Activated T-cell treated with anti-CD3 and anti-CD28 coated beads, Interleukin-2, amount 50 U/mL, for 24 hours (primary cell): ENCODE data around the gene PPP1R3A.

Experiments
- DNase-seq: peaks from one replicate; pipeline ENCODE4 v3.0.0-alpha.2; 2020
- H3K27ac Mint-ChIP-seq: 2 replicates; pipeline ENCODE4 v1.8.0; 2020; ENCODE audit warnings: mild to moderate bottlenecking, mixed read lengths
- H3K27me3 Mint-ChIP-seq: 2 replicates; pipeline ENCODE4 v1.8.0; 2020; ENCODE audit warnings: mixed read lengths
- H3K36me3 Mint-ChIP-seq: 2 replicates; pipeline ENCODE4 v1.8.0; 2020; ENCODE audit warnings: low read depth, mixed read lengths
- H3K4me1 Mint-ChIP-seq: 2 replicates; pipeline ENCODE4 v1.8.0; 2020; ENCODE audit warnings: low read depth, mixed read lengths
- H3K4me3 Mint-ChIP-seq: 2 replicates; pipeline ENCODE4 v1.8.0; 2020; ENCODE audit warnings: mild to moderate bottlenecking, moderate library complexity, mixed read lengths
- H3K9me3 Mint-ChIP-seq: 2 replicates; pipeline ENCODE4 v1.8.0; 2020; ENCODE audit warnings: mixed read lengths

Gene PPP1R3A

DNA sequence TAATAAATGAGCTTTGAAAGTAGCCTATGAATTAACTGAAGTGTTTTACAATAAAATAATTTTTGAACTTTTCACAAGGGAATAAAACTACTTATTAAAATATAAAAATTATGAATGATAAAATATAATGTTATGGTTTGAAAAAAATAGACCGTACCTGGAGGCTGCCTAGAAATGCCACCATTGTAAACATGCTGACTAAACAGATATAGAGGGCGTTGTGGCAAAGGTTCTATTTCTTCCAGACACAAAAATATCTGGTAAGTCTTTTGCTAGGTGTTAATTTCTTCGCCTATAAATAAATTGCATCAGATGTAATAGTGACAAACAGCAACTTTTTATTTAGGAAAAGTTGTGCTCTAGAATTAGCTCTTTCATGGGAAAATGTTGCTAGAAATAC, 11.2 kb downstream of the PPP1R3A start:
- no peaks in the 10 kb centered on the region for H3K9me3 Mint-ChIP-seq
- H3K4me1 Mint-ChIP-seq, result no peaks in the 10 kb centered on the region
- no peak overlapping the region for H3K4me3 Mint-ChIP-seq
- H3K36me3 Mint-ChIP-seq, result no peaks in the 10 kb centered on the region
- H3K27me3 Mint-ChIP-seq, result no peaks in the 10 kb centered on the region
- no peak for DNase-seq
- H3K27ac Mint-ChIP-seq, result no peak overlapping the region

DNA sequence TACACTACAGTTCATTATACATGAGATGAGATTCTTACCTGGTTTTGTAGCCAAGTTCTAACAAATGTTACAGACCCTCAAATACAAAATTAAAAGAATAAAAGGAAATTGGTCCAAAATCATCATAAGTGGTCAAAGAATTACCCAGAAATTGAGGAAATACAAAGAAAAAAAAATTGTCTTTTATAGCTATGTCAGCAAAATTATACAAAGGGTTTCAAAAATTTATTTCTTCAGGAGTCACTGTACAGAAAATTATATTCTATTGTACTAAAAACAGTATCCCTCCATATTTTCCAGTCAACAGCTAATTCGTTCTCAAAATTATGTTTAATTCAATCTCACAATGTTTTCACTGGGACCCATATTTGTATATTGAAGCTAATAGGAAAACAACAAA, 14.3 kb downstream of the PPP1R3A start:
- Mint-ChIP-seq H3K27ac (no peak overlapping the region), H3K27me3 (no peaks in the 10 kb centered on the region), H3K9me3 (no peaks in the 10 kb centered on the region), H3K4me1 (no peaks in the 10 kb centered on the region), H3K4me3 (no peak overlapping the region), H3K36me3 (no peaks in the 10 kb centered on the region)
- no peak for DNase-seq

DNA sequence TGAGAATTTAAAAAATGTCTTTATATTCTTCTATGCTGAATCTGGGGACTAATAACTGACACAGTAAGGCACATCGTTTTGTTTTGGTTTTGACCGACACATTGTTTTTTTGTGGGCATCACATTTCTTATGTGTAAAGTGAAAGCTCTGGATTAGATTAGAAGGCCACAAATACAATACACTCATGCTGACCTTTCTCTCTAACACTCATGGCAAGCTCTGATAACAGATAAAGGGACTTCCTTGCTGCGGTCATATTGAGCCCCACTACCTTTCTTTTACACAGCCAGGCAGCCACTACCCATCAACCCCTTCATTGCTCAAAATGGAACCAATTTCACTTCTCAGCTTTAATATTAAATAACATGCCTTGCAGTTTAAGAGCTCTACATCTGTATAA, 26.0 kb downstream of the PPP1R3A start:
- Mint-ChIP-seq H3K9me3 (no peaks in the 10 kb centered on the region), H3K4me1 (no peaks in the 10 kb centered on the region), H3K36me3 (no peaks in the 10 kb centered on the region), H3K27me3 (no peaks in the 10 kb centered on the region), H3K27ac (no peak overlapping the region), H3K4me3 (no peak overlapping the region)
- DNase-seq, result no peak

DNA sequence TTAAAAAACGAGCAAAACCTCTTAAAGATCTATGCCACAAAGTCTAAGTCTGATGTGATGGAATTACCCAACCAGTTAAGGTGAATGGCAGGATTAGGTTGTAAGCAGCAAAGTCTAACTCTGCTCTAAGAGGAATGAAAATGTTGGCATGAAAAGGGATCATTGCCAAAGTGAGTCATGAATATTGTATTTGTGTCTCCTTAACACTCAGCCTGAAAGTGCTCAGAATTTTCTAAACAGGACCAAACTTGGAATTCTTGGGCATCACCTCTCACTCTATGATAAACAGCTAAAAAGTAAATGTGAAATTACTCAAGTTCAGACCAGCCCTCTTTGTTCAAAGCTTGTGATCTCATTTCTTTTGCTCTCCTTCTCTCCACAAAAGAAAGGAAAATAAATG, 27.0 kb downstream of the PPP1R3A start:
- no peaks in the 10 kb centered on the region for H3K4me1 Mint-ChIP-seq
- no peaks in the 10 kb centered on the region for H3K27me3 Mint-ChIP-seq
- no peak overlapping the region for H3K4me3 Mint-ChIP-seq
- no peaks in the 10 kb centered on the region for H3K9me3 Mint-ChIP-seq
- DNase-seq, result no peak
- no peaks in the 10 kb centered on the region for H3K36me3 Mint-ChIP-seq
- no peak overlapping the region for H3K27ac Mint-ChIP-seq

DNA sequence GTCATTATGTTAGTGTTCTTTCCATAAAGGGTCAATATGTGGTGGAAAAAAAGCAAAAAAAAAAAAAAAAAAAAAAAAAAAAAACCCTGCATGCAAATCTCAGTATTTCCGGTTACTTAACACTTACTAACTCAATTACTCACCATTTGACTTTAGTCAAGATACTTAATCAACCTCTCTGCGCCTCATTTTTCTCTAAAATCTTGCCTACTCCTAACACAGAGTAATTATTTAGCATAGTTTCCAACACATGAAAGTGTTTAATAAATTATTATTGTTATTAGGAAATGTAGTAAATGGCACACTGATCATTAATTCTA, 27.8 kb downstream of the PPP1R3A start:
- no peak for DNase-seq
- Mint-ChIP-seq H3K4me3 (no peak overlapping the region), H3K27ac (no peak overlapping the region)

DNA sequence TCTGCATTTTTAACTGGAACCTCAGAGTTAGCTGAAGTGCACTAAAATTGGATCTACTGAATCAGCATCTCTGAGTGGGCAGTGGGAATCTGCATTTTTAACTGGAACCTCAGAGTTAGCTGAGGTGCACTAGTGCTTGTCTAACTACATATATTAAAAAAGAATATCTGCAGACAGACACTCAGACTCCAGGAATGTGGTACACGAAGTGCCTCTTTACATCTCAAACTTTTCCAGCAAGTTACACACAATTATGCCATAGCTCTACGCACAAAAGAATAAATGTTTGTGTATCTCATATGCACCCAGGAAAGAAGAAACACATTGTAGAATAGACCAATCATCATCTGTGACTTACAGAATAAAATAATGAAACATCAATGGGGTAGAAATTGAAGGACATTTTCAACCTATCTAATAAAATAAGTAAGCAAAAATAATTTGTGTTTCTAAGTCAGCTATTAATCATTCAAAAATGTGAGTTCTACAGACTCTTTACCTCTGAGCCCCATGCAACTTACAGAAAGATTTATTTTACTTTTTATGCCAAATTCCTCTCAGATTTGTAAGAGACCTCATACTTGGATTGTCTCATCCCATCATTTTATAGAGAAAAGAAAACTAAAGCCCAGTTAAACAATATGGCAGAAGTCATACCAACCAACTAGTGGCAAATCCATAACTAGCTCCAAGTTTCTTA, 28.3 kb downstream of the PPP1R3A start:
- Mint-ChIP-seq H3K4me3 (no peak overlapping the region), H3K4me1 (no peaks in the 10 kb centered on the region), H3K27ac (no peak overlapping the region), H3K36me3 (no peaks in the 10 kb centered on the region), H3K9me3 (peaks cover 3% of the 10 kb centered on the region), H3K27me3 (no peaks in the 10 kb centered on the region)
- no peak for DNase-seq

More for the DNA sequence above, 27.8 kb downstream of the PPP1R3A start:
- no peaks in the 10 kb centered on the region for H3K36me3 Mint-ChIP-seq
- no peaks in the 10 kb centered on the region for H3K4me1 Mint-ChIP-seq
- H3K27me3 Mint-ChIP-seq, result no peaks in the 10 kb centered on the region
- H3K9me3 Mint-ChIP-seq, result peaks cover 3% of the 10 kb centered on the region

DNA sequence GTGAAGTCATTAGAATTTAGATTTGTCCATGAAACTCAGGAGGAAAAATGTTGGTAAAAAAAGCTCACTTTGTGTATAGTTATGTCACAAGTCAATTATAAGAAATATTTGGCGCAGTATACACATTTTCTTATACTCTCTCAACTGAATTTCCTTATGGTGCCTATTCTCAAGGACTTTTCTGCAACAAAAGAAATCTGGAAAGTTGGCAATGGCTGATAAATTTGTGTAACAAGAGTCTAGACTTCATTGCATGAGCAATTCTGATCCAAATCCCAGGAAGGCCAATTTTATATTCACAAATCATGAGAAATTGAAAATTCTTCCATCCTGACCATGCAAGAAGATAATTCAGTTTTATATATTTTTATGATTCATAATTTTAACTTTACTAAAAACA, 35.7 kb downstream of the PPP1R3A start:
- no peak for DNase-seq
- H3K4me1 Mint-ChIP-seq, result no peaks in the 10 kb centered on the region
- H3K27me3 Mint-ChIP-seq, result no peaks in the 10 kb centered on the region
- no peaks in the 10 kb centered on the region for H3K36me3 Mint-ChIP-seq
- H3K9me3 Mint-ChIP-seq, result peaks cover 5% of the 10 kb centered on the region
- no peak overlapping the region for H3K4me3 Mint-ChIP-seq
- H3K27ac Mint-ChIP-seq, result no peak overlapping the region

DNA sequence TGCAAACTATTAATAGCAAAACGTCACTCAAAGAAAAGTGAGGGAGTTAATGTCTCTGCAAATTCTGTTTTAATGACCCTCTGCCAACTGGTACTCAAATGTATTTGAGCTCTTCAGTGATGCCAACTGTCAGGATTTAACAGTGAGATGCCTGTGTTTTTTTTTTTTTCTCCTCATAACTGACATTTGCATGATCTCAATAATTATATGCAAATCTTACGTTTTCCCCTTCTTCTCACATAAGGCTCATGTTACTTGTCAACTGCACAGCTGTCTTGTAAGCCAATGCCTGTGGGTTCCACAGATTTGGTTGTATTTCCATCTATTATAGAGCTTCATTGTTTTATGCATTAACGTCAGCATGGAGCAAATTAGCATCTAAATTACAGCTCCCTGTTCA, 38.2 kb downstream of the PPP1R3A start:
- DNase-seq, result no peak
- no peak overlapping the region for H3K4me3 Mint-ChIP-seq
- no peaks in the 10 kb centered on the region for H3K4me1 Mint-ChIP-seq
- H3K9me3 Mint-ChIP-seq, result peaks cover 2% of the 10 kb centered on the region
- no peaks in the 10 kb centered on the region for H3K27me3 Mint-ChIP-seq
- H3K27ac Mint-ChIP-seq, result no peak overlapping the region
- no peaks in the 10 kb centered on the region for H3K36me3 Mint-ChIP-seq

DNA sequence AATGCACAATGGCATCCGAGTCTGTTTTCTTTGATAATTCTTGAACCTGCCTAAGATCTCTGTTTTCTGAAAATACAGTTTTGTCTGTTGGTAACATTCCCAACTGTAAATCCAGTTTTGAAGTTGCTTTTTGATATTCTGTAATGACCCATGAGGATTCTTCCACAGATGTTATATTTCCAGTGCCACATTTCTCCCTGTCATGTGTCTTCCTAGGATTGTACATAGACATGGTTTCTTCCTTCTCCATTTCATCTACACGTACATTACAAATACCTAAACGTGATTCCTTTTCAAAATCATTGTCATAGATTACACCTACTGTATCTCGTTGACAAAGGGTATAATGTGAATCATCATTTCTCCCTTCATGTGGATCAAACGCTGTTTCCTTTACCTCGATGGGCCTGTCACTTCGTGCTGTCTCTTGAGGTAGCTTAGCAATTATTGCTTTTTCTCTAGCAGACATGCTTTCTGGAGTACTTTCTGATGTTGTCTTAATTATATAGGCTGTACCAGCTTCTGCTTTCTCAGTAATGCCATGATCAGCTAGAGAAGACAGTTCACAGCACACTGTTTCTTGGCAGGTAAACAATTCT, 40.3 kb downstream of the PPP1R3A start:
- Mint-ChIP-seq H3K4me1 (no peaks in the 10 kb centered on the region), H3K36me3 (no peaks in the 10 kb centered on the region)

DNA sequence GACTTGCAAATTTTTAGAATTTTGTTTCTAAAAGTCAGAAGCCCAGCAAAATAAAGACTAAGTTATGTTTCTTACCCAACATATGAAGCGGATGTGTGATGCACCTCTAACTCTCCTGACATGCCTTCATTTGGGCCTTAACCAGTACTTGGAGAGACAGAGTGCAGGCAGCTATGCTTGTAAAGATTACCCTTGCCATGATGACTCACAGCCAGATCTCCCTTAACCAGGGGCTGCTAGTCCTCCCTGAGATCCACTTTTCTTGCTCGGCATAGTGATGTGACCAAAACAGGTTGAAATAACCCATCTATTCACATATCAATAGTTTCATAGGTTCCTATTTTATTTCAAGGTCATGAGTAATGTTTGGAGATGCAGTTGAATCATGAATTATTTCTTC, 43.6 kb downstream of the PPP1R3A start:
- Mint-ChIP-seq H3K27me3 (no peaks in the 10 kb centered on the region), H3K36me3 (no peaks in the 10 kb centered on the region), H3K9me3 (peaks cover 3% of the 10 kb centered on the region), H3K4me1 (no peaks in the 10 kb centered on the region), H3K4me3 (no peak overlapping the region), H3K27ac (no peak overlapping the region)
- DNase-seq, result no peak

More for the DNA sequence above, 40.3 kb downstream of the PPP1R3A start:
- H3K9me3 Mint-ChIP-seq, result peaks cover 3% of the 10 kb centered on the region
- H3K4me3 Mint-ChIP-seq, result no peak overlapping the region
- no peak for DNase-seq
- no peaks in the 10 kb centered on the region for H3K27me3 Mint-ChIP-seq
- H3K27ac Mint-ChIP-seq, result no peak overlapping the region

DNA sequence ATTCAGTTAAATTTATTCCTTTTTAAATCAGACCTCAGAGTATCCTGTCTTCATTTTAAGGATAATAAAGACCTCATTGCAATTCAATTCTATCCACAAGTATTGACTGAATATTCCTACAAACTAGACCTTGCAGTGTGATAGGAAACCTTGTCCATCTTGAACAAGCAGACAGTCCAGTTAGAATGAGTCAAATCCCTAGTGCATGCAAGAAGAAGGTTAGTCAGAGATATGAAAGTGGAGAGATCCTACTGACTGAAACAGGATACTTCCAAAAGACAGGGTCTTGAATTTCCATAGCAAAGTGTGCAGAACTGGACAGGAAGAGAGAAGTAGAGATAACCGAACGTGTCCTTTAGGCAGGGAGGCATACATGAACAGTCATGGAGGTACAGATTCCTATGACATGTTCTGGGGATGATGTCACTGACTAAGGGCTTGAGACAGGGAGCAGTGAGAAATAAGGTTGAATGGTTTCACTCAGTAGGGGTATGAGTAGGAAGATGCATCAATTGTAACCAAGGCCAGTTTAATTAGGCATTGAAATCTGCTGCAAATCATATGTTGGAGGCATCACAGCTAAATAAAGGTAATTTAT, 45.2 kb downstream of the PPP1R3A start:
- Mint-ChIP-seq H3K4me3 (no peak overlapping the region), H3K4me1 (no peaks in the 10 kb centered on the region), H3K27me3 (no peaks in the 10 kb centered on the region), H3K27ac (no peak overlapping the region), H3K9me3 (peaks cover 5% of the 10 kb centered on the region), H3K36me3 (no peaks in the 10 kb centered on the region)
- no peak for DNase-seq

DNA sequence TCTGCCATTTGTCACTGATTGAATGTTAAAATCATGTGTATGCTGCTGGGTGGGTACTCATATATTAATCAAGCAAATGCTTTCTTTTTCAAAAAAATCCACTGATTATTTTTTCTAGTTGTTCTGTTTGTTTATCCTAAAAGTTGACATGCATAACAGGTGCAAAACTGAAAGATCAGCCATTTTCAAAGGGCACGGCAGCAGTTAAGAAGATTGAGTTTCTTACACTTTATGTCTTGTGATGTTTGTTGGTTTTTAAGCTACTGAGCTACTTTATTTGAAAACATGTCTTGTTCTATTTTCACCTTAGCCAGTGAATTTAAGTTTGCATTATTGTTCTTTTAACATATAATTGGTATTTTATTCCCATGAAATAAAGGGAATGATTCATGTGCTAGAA, 45.8 kb downstream of the PPP1R3A start:
- no peaks in the 10 kb centered on the region for H3K36me3 Mint-ChIP-seq
- H3K27me3 Mint-ChIP-seq, result no peaks in the 10 kb centered on the region
- no peak overlapping the region for H3K27ac Mint-ChIP-seq

DNA sequence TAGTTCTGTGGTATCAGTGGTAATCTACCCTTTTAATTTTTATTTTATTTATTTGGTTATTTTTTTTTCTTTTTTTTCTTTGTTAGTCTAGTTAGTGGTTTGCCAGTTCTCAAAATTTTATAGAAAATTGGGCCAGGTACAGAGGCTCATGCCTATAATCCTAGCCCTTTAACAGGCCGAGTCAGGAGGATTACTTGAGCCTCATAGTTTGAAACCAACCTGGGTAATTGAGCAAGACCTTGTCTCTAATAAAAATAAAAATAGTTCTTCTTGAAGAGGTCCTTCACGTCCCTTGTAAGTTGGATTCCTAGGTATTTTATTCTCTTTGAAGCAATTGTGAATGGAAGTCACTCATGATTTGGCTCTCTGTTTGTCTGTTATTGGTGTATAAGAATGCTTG, 51.5 kb downstream of the PPP1R3A start:
- Mint-ChIP-seq H3K4me3 (no peak overlapping the region), H3K27me3 (no peaks in the 10 kb centered on the region), H3K36me3 (no peaks in the 10 kb centered on the region), H3K4me1 (no peaks in the 10 kb centered on the region), H3K27ac (no peak overlapping the region), H3K9me3 (peaks cover 2% of the 10 kb centered on the region)
- no peak for DNase-seq

More for the DNA sequence above, 45.8 kb downstream of the PPP1R3A start:
- Mint-ChIP-seq H3K4me3 (no peak overlapping the region), H3K9me3 (peaks cover 5% of the 10 kb centered on the region), H3K4me1 (no peaks in the 10 kb centered on the region)
- DNase-seq, result no peak

DNA sequence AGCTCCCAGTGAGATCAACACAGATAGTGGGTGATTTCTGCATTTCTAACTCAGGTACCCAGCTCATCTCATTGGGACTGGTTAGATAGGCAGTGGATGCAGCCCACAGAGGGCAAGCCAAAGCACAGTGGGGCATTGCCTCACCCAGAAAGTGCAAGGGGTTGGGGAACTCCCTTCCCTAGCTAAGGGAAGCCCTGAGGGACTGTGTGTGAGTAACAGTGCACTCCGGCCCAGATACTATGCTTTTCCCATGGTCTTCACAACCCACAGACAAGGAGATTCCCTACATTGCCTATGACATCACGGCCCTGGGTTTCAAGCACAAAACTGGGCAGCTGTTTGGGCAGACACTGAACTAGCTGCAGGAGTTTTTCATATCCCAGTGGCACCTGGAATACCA, 62.8 kb downstream of the PPP1R3A start:
- DNase-seq, result no peak
- peaks cover 3% of the 10 kb centered on the region for H3K9me3 Mint-ChIP-seq
- H3K36me3 Mint-ChIP-seq, result no peaks in the 10 kb centered on the region
- H3K27me3 Mint-ChIP-seq, result no peaks in the 10 kb centered on the region
- no peaks in the 10 kb centered on the region for H3K4me1 Mint-ChIP-seq
- H3K4me3 Mint-ChIP-seq, result no peak overlapping the region
- H3K27ac Mint-ChIP-seq, result no peak overlapping the region

DNA sequence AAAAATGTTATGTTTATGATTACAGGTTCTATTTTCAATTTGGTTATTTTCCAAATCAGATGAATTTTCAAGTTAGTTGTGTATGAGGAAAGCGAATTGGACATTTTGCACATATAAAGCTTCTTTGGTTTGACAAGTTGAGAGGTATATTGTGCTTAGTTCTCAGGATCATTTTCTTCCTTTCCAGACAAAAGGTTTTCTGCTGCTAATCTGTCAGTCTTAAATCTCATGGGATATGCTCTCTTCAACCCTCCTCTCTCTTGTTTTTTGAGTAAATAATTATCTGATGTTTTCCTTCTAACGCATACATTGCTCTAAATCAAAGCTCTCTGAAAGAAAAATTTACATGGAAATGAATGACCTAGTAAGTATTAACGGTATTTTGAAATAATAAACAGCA, 77.9 kb downstream of the PPP1R3A start:
- Mint-ChIP-seq H3K4me1 (no peaks in the 10 kb centered on the region), H3K9me3 (peaks cover 4% of the 10 kb centered on the region)

More for the DNA sequence above, 77.9 kb downstream of the PPP1R3A start:
- no peak overlapping the region for H3K4me3 Mint-ChIP-seq
- no peaks in the 10 kb centered on the region for H3K27me3 Mint-ChIP-seq
- H3K36me3 Mint-ChIP-seq, result no peaks in the 10 kb centered on the region
- DNase-seq, result no peak
- no peak overlapping the region for H3K27ac Mint-ChIP-seq
